Calu3 (cell line): ENCODE data around the gene DHRS4. TPM values are rescaled to one million over a fixed set of nuclear protein-coding genes. Genes with fewer than 3 reads are reported as not detected.
"Not testable (repeated sequence)": the region's sequence is repeated elsewhere in the genome, so short reads cannot be mapped to it uniquely, and the experiment has no call there.

Experiments
- BruUV-seq: library from RNA; stranded (reverse); fragments of 400-500 nt; replicated peaks from 2 replicates; lab custom pipeline; 2021; lab: Mats Ljungman, UMichigan
- CTCF ChIA-PET: fragments of 300-600 bp; sonication (Branson Sonifier 250); formaldehyde crosslinking; loops from one replicate; lab custom pipeline; 2022; ENCODE audit warnings: antibody characterized with exemption; lab: Charles Lee
- DNase-seq: peaks from one replicate; pipeline ENCODE4 v3.0.0; 2022
- H3K27ac Mint-ChIP-seq: one replicate; pipeline ENCODE4 v1.8.0; 2022; ENCODE audit warnings: mixed read lengths; ENCODE audit not compliant: unreplicated experiment
- H3K27me3 Mint-ChIP-seq: one replicate; pipeline ENCODE4 v1.8.0; 2022; ENCODE audit warnings: mixed read lengths; ENCODE audit not compliant: unreplicated experiment
- H3K36me3 Mint-ChIP-seq: one replicate; pipeline ENCODE4 v1.8.0; 2022; ENCODE audit warnings: mild to moderate bottlenecking, moderate library complexity, mixed read lengths; ENCODE audit not compliant: insufficient read depth, unreplicated experiment
- H3K4me1 Mint-ChIP-seq: one replicate; pipeline ENCODE4 v1.8.0; 2022; ENCODE audit warnings: mild to moderate bottlenecking, low read depth, mixed read lengths; ENCODE audit not compliant: unreplicated experiment
- H3K4me3 Mint-ChIP-seq: one replicate; pipeline ENCODE4 v1.8.0; 2022; ENCODE audit warnings: mild to moderate bottlenecking, low read depth, moderate library complexity, mixed read lengths; ENCODE audit not compliant: unreplicated experiment
- H3K9me3 Mint-ChIP-seq: one replicate; pipeline ENCODE4 v1.8.0; 2022; ENCODE audit warnings: low read depth, mixed read lengths; ENCODE audit not compliant: unreplicated experiment
- intact Hi-C: fragments of 100-400 bp; cut with micrococcal nuclease; formaldehyde crosslinking; loops from one replicate; pipeline ENCODE4 v1.10.0; 2022; ENCODE audit not compliant: unreplicated experiment
- total RNA-seq: library from RNA; stranded (reverse); gene quantifications from 2 replicates; pipeline ENCODE4 v1.2.3, GENCODE V29; 2022
- TF ChIP-seq, protein P1 (sequence below): fragments of 200-600 bp; IDR thresholded peaks from one replicate; pipeline ENCODE4 v1.8.0; 2022; ENCODE audit warnings: antibody characterized with exemption; ENCODE audit not compliant: unreplicated experiment

The DHRS4 gene
- total RNA-seq, 1 experiment from 2014 or later: 19.0 TPM

DNA sequence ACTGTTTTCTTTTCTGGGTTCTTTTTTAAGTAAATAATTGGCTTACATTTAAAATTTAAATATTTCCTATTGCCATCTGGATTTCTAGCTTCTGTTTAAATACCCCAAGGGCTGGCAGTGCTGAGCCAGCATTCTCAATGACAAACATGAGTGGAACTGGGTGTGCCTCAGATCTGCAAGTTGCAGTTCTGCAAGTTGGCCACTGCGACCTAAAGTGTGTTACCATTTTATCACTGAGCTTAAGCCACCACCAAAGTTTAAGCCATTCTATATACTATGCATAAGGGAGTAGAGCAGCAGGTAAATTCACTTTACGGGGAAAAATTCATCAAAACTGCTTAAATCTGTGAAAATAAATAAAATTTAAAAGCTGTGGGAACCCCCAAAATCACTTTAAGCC is 23.6 kb downstream of the DHRS4 start:
- H3K9me3 Mint-ChIP-seq, H3K4me1 Mint-ChIP-seq, CTCF ChIA-PET, DNase-seq, H3K36me3 Mint-ChIP-seq, BruUV-seq, H3K4me3 Mint-ChIP-seq, H3K27ac Mint-ChIP-seq, intact Hi-C loops: not testable (repeated sequence)
- H3K27me3 Mint-ChIP-seq: peaks cover 24% of the 10 kb centered on the region

DNA sequence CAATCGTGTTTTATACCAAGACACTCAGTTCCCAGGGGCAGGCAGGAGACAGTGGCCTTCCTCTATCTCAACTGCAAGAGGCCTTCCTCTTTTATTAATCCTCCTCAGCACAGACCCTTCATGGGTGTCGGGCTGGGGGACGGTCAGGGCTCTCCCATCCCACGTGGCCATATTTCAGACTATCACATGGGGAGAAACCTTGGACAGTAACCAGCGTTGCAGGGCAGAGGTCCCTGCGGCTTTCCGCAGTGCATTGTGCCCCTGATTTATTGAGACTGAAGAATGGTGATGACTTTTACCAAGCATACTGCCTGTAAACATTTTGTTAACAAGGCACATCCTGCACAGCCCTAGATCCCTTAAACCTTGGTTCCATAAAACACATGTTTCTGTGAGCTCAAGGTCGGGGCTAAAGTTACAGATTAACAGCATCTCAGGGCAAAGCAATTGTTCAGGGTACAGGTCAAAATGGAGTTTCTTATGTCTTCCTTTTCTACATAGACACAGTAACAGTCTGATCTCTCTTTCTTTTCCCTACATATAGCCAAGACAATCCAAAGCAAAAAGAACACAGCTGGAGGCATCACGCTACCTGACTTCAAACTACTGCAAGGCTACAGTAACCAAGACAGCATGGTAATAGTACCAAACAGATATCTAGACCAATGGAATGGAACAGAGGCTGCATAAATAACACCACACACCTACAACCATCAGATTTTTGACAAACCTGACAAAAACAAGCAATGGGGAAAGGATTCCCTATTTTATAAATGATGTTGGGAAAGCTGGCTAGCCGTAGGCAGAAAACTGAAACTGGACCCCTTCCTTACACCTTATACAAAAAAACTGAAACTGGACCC is 28.6 kb downstream of the DHRS4 start:
- H3K27me3 Mint-ChIP-seq, CTCF ChIA-PET, H3K36me3 Mint-ChIP-seq, H3K27ac Mint-ChIP-seq, H3K4me3 Mint-ChIP-seq, BruUV-seq, intact Hi-C loops, DNase-seq, H3K9me3 Mint-ChIP-seq: not testable (repeated sequence)
- H3K4me1 Mint-ChIP-seq: peaks cover 11% of the 10 kb centered on the region

DNA sequence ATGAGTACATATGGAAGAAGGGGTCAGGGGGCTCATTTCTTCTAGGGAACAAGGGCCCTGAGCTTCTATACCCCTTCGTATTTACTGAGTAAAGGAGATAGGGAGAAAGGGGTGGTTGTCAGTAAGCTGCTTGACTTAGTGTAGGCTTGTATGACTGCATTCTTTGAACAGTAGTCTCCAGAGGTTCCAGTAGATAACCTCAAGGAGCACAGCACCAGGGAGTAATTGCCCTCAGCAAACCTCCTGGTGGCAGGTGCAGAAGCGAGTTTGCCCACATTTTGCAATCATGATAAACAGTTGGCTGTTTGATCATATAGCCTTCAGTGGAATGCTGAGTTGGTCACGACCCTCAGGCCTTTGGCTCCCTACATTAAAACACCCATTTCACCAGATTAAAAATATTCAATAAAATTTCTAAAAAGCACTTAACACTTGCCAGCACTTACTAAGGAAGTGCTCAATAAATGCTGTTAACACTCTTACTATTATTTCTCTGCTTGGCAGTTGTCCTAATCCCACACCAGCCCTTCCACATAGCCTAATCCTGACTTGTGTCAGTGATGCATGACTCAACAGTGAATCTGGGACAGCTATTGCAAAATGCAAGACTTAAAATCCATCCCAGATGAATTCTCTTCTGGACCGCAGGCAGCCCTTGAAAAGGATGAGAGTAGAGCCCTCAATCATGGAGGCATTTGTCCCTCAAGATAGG is 31.5 kb downstream of the DHRS4 start:
- no peak for DNase-seq
- H3K9me3 Mint-ChIP-seq: no peaks in the 10 kb centered on the region
- H3K36me3 Mint-ChIP-seq: no peaks in the 10 kb centered on the region
- no TSS peak for BruUV-seq
- intact Hi-C loops: no loop called here
- TF ChIP-seq, protein P1, sequence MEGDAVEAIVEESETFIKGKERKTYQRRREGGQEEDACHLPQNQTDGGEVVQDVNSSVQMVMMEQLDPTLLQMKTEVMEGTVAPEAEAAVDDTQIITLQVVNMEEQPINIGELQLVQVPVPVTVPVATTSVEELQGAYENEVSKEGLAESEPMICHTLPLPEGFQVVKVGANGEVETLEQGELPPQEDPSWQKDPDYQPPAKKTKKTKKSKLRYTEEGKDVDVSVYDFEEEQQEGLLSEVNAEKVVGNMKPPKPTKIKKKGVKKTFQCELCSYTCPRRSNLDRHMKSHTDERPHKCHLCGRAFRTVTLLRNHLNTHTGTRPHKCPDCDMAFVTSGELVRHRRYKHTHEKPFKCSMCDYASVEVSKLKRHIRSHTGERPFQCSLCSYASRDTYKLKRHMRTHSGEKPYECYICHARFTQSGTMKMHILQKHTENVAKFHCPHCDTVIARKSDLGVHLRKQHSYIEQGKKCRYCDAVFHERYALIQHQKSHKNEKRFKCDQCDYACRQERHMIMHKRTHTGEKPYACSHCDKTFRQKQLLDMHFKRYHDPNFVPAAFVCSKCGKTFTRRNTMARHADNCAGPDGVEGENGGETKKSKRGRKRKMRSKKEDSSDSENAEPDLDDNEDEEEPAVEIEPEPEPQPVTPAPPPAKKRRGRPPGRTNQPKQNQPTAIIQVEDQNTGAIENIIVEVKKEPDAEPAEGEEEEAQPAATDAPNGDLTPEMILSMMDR: no peak
- H3K27me3 Mint-ChIP-seq: no peaks in the 10 kb centered on the region
- CTCF ChIA-PET: interaction anchor here (0.5 to 0.7 kb wide), 3 partner anchors 97 to 433 kb away, joined by 3 to 5 read pairs (median 3); no protein-coding TSS in a partner anchor
- no peak overlapping the region for H3K4me3 Mint-ChIP-seq
- H3K27ac Mint-ChIP-seq: no peak overlapping the region
- H3K4me1 Mint-ChIP-seq: peaks cover 11% of the 10 kb centered on the region

DNA sequence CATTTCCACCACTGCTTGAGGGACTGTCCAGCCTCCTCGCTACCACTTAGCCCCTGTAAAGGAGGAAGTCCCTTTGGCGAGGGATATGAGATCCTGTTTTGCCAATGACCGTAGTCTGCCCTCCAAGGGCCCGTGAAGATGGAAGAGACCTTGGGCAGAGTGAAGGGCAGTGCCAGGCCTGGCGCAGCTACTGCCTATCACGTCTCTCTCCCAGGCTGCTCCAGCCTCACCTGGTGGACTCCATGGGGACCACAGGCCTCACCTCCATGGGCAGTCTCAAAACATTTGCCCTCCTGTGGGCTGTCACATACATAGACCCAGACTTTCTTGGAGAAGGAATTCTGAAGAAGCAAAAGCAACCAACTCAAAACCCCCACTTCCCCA is 34.6 kb downstream of the DHRS4 start:
- H3K27ac Mint-ChIP-seq, CTCF ChIA-PET, H3K36me3 Mint-ChIP-seq: not testable (repeated sequence)

DNA sequence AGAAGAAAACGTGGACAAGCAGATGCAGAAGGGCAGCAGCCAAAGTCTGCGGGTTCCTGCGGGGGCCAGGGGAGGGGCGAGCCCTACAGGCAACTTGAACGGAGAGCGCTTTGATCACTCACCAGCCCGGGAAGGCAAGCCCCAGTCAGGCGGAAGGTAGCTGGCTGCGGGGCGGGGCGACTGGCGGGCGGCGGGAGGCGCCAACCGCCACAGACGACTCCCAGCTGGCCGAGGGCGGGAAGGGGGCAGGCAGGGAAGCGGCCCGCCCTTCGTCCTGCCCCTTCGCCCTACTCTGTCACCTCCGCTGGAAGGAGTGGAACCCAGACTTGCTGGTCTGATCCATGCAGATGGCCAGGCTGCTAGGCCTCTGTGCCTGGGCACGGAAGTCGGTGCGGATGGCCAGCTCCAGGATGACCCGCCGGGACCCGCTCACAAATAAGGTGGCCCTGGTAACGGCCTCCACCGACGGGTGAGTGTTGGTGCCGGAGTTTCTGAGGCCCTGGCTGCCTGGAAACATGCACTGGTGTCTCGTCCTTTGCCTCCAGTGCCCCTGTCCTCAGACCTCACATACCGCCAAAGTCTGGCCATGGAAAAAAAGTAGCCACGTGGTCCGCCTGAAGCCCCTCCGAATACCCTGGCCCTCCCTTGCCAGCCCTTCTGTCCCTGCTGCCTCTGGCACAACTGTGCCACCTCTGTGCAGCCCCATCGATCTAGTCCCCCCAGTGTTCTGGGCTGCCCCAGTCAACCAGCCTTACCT is 35.2 kb downstream of the DHRS4 start, which contains the start of gene DHRS4L2:
TSS of gene DHRS4L2 (plus strand) at position 323 of the 757 bp plus-strand sequence. CDS start at position 342, 19 bp downstream.
- CTCF ChIA-PET: interaction anchor here (0.6 kb wide), 1 partner anchor 36 kb away, joined by 3 read pairs; no protein-coding TSS in a partner anchor
- H3K27me3 Mint-ChIP-seq, H3K9me3 Mint-ChIP-seq, H3K36me3 Mint-ChIP-seq, BruUV-seq, intact Hi-C loops: not testable (repeated sequence)
- H3K27ac Mint-ChIP-seq: peak within 1 kb of the TSS; percentile 22
- peaks cover 11% of the 10 kb centered on the region for H3K4me1 Mint-ChIP-seq
- peak; percentile 81 for DNase-seq
- H3K4me3 Mint-ChIP-seq: peak within 1 kb of the TSS; percentile 54

More for the DNA sequence above, 34.6 kb downstream of the DHRS4 start:
- DNase-seq, BruUV-seq, H3K9me3 Mint-ChIP-seq, H3K27me3 Mint-ChIP-seq, intact Hi-C loops: not testable (repeated sequence)
- Mint-ChIP-seq H3K4me1 (peaks cover 11% of the 10 kb centered on the region), H3K4me3 (peak overlapping the region; percentile 54)

DNA sequence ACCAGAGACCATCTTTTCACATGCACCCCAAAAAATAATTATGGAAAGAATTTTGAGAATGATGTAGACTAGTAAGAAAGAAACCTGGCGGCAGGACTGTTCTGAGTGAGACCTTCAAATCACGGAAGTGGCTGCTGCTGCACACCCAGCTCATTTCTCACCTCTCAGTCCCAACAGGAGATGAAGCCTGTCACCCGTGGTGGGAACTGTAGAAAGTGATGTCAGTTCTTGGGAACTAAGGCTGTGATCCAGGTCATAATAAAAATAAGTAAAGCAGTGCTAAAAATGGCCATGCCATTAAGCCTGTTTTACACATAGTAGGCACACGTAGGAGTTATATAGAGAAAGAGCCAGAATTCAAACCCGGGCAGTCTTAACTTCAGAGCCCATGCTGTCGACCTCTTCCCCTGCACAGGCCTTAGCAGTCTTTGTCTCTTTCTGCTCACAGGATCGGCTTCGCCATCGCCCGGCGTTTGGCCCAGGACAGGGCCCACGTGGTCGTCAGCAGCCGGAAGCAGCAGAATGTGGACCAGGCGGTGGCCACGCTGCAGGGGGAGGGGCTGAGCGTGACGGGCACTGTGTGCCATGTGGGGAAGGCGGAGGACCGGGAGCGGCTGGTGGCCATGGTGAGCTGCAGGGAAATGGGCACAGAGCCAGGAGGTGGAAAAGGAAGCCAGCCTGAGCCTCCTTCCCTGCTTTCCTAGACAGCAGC is 36.3 kb downstream of the DHRS4 start:
- H3K4me1 Mint-ChIP-seq, BruUV-seq, DNase-seq, intact Hi-C loops, H3K27me3 Mint-ChIP-seq, H3K9me3 Mint-ChIP-seq, CTCF ChIA-PET, H3K36me3 Mint-ChIP-seq: not testable (repeated sequence)
- peak overlapping the region; percentile 54 for H3K4me3 Mint-ChIP-seq
- H3K27ac Mint-ChIP-seq: peak overlapping the region; percentile 22

DNA sequence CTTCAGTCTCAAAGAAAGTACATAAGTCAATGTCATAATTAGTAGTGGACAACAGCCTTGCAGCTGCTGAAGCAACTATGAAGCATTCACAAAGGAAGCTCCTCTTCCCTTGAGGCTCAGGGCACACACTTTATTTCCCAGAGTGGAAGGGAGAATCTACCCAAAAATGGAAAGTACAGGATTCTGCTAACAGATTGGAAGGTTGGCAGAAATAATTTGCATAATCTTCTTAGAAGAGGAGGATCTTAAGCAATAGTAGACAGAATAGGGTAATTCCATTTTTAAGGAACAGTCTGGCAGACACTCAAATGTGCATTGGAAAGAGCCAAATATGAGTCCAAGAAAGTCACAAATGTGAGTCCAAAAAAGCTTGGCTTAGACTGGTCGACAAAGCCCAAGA is 37.4 kb downstream of the DHRS4 start:
- BruUV-seq, H3K4me1 Mint-ChIP-seq, CTCF ChIA-PET, intact Hi-C loops, H3K27ac Mint-ChIP-seq, H3K4me3 Mint-ChIP-seq, H3K27me3 Mint-ChIP-seq, H3K9me3 Mint-ChIP-seq, H3K36me3 Mint-ChIP-seq, DNase-seq: not testable (repeated sequence)

DNA sequence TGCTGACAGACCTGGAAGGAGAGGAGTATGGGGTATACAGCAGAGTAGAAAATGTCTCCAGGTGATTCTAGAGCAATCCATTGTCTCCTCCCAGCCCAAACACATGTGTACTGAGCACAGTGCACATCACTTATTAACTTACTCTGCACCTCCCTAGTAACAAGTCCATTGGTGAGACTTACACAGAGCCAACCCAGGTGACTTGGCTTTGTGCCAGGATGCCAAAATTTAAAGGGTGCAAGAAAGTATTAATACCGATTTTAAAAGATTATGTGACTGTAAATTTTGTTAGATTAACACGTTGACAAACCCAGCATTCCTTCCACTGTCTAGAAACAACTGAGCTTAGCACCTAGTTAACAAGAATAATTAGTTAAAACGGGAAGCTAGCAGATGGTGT is 39.5 kb downstream of the DHRS4 start:
- BruUV-seq, H3K27me3 Mint-ChIP-seq, H3K36me3 Mint-ChIP-seq, intact Hi-C loops, H3K4me3 Mint-ChIP-seq, H3K4me1 Mint-ChIP-seq, DNase-seq, H3K9me3 Mint-ChIP-seq, H3K27ac Mint-ChIP-seq: not testable (repeated sequence)
- CTCF ChIA-PET: interaction anchor here (0.5 kb wide), 1 partner anchor 79 kb away, joined by 3 read pairs; no protein-coding TSS in a partner anchor
